Measurements from ENCODE around the gene COPS7A.
"Not testable (repeated sequence)": the region's sequence is repeated elsewhere in the genome, so short reads cannot be mapped to it uniquely, and the experiment has no call there.

COPS7A gene

GRCh38 chr12:6734506-6735387, 10.9 kb downstream of the COPS7A start:
- H3K9ac ChIP-seq (ENCODE audit: low read depth, low read length): no peak overlapping the region
- no peaks in the 10 kb centered on the region for H3K79me2 ChIP-seq (ENCODE audit: insufficient read depth, low read length)
- no peaks in the 10 kb centered on the region for H3K4me1 ChIP-seq (ENCODE audit: insufficient read depth, low read length)
- TF ChIP-seq EZH2 (IDR thresholded peaks at IDR 0.05; ENCODE audit: borderline replicate concordance, low read depth, low read length, severe bottlenecking): no peak
- TF ChIP-seq CTCF (IDR thresholded peaks at IDR 0.05; ENCODE audit: borderline replicate concordance, extremely low read depth, low read length, poor library complexity, severe bottlenecking): no peak
- no peak for DNase-seq
- H3K36me3 ChIP-seq (ENCODE audit: insufficient read depth, low read length): peaks cover 28% of the 10 kb centered on the region
- H3K27ac ChIP-seq (ENCODE audit: low read length): no peak overlapping the region
- ATAC-seq (ENCODE audit: insufficient read depth, low read depth): no peak
- H3K4me2 ChIP-seq (ENCODE audit: insufficient read depth, low read length): no peak overlapping the region
- H4K20me1 ChIP-seq (ENCODE audit: insufficient read depth, low read length): no peaks in the 10 kb centered on the region
- H2AFZ ChIP-seq (ENCODE audit: low read depth, low read length): no peak overlapping the region
- H3K27me3 ChIP-seq (ENCODE audit: insufficient read depth, low read length, poor library complexity): no peaks in the 10 kb centered on the region
- no peaks in the 10 kb centered on the region for H3K9me3 ChIP-seq (ENCODE audit: insufficient read depth, low read length, severe bottlenecking)
- no peak overlapping the region for H3K4me3 ChIP-seq (ENCODE audit: low read depth in 1 of 2, low read length in 2 of 2)

- no peaks in the 10 kb centered on the region for H3K79me2 ChIP-seq (ENCODE audit: insufficient read depth, low read length)
- H3K4me2 ChIP-seq (ENCODE audit: insufficient read depth, low read length): no peak overlapping the region
- H3K9me3 ChIP-seq (ENCODE audit: insufficient read depth, low read length, severe bottlenecking): no peaks in the 10 kb centered on the region
- ATAC-seq (ENCODE audit: insufficient read depth, low read depth) (no peak), DNase-seq (no peak)
- no peak overlapping the region for H3K4me3 ChIP-seq (ENCODE audit: low read depth in 1 of 2, low read length in 2 of 2)
- H2AFZ ChIP-seq (ENCODE audit: low read depth, low read length): no peak overlapping the region
- TF ChIP-seq CTCF (IDR thresholded peaks at IDR 0.05; ENCODE audit: borderline replicate concordance, extremely low read depth, low read length, poor library complexity, severe bottlenecking): no peak
- no peak for TF ChIP-seq EZH2 (IDR thresholded peaks at IDR 0.05; ENCODE audit: borderline replicate concordance, low read depth, low read length, severe bottlenecking)
- H3K27me3 ChIP-seq (ENCODE audit: insufficient read depth, low read length, poor library complexity): no peaks in the 10 kb centered on the region
- H3K27ac ChIP-seq (ENCODE audit: low read length): no peak overlapping the region
- no peaks in the 10 kb centered on the region for H3K4me1 ChIP-seq (ENCODE audit: insufficient read depth, low read length)
- H3K9ac ChIP-seq (ENCODE audit: low read depth, low read length): no peak overlapping the region
- no peaks in the 10 kb centered on the region for H4K20me1 ChIP-seq (ENCODE audit: insufficient read depth, low read length)
- peaks cover 19% of the 10 kb centered on the region for H3K36me3 ChIP-seq (ENCODE audit: insufficient read depth, low read length)
These were observed 11.8 kb downstream of the COPS7A start for GRCh38 chr12:6735448-6736191.

- Histone ChIP-seq H2AFZ (ENCODE audit: low read depth, low read length) (no peak overlapping the region), H3K4me2 (ENCODE audit: insufficient read depth, low read length) (no peak overlapping the region), H3K4me3 (ENCODE audit: low read depth in 1 of 2, low read length in 2 of 2) (no peak overlapping the region), H3K9ac (ENCODE audit: low read depth, low read length) (no peak overlapping the region), H3K27me3 (ENCODE audit: insufficient read depth, low read length, poor library complexity) (no peaks in the 10 kb centered on the region), H3K9me3 (ENCODE audit: insufficient read depth, low read length, severe bottlenecking) (no peaks in the 10 kb centered on the region), H3K36me3 (ENCODE audit: insufficient read depth, low read length) (peaks cover 9% of the 10 kb centered on the region), H3K4me1 (ENCODE audit: insufficient read depth, low read length) (no peaks in the 10 kb centered on the region), H3K27ac (ENCODE audit: low read length) (no peak overlapping the region), H4K20me1 (ENCODE audit: insufficient read depth, low read length) (no peaks in the 10 kb centered on the region), H3K79me2 (ENCODE audit: insufficient read depth, low read length) (no peaks in the 10 kb centered on the region)
- no peak for TF ChIP-seq EZH2 (IDR thresholded peaks at IDR 0.05; ENCODE audit: borderline replicate concordance, low read depth, low read length, severe bottlenecking)
- TF ChIP-seq CTCF (IDR thresholded peaks at IDR 0.05; ENCODE audit: borderline replicate concordance, extremely low read depth, low read length, poor library complexity, severe bottlenecking): no peak
- ATAC-seq (ENCODE audit: insufficient read depth, low read depth): no peak
- no peak for DNase-seq
These were observed 12.9 kb downstream of the COPS7A start for GRCh38 chr12:6736754-6737153.

- not testable (repeated sequence) for H3K27me3 ChIP-seq (ENCODE audit: insufficient read depth, low read length, poor library complexity); DNase-seq; ATAC-seq (ENCODE audit: insufficient read depth, low read depth); H2AFZ ChIP-seq (ENCODE audit: low read depth, low read length); H4K20me1 ChIP-seq (ENCODE audit: insufficient read depth, low read length); H3K9ac ChIP-seq (ENCODE audit: low read depth, low read length); H3K79me2 ChIP-seq (ENCODE audit: insufficient read depth, low read length); H3K9me3 ChIP-seq (ENCODE audit: insufficient read depth, low read length, severe bottlenecking); H3K27ac ChIP-seq (ENCODE audit: low read length); H3K4me3 ChIP-seq (ENCODE audit: low read depth in 1 of 2, low read length in 2 of 2); H3K4me2 ChIP-seq (ENCODE audit: insufficient read depth, low read length); H3K4me1 ChIP-seq (ENCODE audit: insufficient read depth, low read length)
- peaks cover 14% of the 10 kb centered on the region; the same call in 1 of the 2 replicates for H3K36me3 ChIP-seq (ENCODE audit: insufficient read depth, low read length)
These were observed 18.2 kb downstream of the COPS7A start for GRCh38 chr12:6742080-6742479.

Data from DND-41 (cell line).